NAMALWA (cell line): Measurements from ENCODE around the gene ISYNA1.

Experiments used
- DNase-seq: peaks from one replicate; pipeline ENCODE4 v3.0.0-alpha.2; 2015; ENCODE audit warnings: low spot score

ISYNA1 gene

DNA sequence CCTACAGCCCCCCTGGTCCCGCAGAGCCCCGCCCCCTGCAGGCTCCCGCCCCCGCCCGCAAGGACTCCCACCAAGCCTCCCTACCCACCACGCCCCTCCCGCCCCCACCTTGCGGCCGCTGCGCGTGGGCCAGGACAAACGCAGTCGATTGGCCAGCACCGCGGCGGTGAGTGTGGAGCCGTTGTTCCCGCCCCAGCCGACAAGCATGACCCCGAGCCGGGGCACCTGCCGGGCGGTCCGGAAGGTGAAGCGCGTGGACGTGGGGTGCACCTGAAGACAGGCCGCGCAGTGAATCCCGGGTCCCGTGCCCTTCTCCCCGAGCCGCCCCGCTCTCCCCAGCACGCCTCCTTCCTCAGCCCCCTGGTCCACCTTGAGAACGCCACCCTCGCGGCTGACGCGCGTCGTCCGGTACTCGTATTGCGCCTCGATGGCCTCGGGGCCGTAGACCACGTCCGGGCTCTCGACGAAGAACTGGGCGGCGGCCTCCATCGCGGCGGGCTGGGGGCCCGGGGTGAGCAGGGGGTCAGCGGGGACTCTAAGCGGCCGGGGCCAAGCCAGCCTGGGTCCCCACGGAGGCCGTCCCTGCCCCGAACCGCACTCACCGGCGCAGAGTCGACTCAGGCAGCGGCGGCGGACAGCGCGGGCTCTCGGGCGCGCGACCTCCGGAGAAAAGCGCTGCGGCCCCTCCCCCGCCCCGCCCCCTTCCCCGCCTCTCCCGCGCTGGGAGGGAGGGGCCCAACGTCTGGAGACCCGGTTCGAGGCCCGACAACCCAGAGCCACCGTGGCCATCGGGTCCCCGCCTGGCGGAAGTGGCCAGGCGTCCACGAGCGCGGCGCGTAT lies at the start of gene ISYNA1:
ISYNA1 (minus strand) TSS at position 643 of the 840 bp plus-strand sequence; CDS start at position 489, 154 bp downstream.
- no peak for DNase-seq

- DNase-seq = no peak
Observed at GRCh38 chr19:18486746-18487145, 48.8 kb upstream of the ISYNA1 start.

DNA sequence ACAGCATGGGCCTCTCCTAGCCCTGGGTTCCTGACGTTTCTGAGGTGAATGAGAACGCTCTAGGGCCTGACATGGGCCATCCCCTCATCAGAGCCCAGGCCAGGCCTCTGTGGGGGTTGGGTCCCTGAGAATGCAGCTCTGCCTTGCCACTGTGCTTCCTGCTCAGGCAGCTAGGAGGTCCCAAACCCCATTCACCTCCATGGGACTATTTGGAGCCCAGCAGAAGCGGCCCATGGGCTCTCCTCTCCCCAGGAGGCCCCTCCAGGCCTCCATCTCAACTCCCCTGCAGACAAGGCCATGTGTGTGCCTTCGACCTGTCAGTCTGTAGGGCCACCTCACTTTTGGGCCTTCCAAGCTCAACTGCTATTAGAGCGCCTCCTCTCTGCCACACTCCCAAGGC lies 47.1 kb upstream of the ISYNA1 start:
- DNase-seq = no peak

DNA sequence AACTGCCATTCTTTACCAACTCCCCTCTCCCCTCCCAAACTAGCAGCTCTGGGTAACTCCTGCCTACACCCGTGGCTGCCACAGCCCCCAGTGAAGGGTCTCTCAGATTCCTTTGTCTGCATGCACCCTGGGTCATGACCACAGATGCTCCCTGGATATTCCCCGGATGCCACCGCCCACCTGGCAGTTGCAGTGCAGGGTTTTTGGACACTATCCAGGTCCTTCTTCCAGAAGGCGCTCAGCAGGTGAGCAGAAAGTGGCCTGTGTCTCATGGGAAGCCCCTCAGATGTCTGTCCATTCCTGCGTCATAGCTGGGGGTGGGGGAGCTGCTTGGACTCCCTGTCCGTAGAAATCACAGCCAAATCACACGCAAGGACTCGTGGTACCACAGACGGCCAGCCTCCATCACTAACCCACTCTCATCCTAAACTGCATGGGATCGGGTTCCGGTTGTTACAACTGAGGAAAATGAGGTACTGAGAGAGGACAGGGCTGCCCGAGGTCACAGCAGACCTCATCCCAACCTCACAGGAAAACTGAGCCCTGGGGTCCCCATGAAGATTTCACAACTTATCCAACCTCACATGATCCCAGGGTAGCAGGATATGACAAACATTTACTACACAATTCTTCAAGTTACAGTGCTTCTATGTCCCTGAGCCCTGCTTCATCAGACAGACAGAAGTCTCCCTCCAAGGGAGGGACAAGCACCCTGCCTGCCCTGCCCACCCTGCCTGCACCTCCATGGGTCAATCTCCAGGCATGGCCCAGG lies 45.4 kb upstream of the ISYNA1 start:
- no peak for DNase-seq

- DNase-seq = no peak
Observed at GRCh38 chr19:18481505-18482222, 43.7 kb upstream of the ISYNA1 start.

GRCh38 chr19:18480006-18480691 lies 42.2 kb upstream of the ISYNA1 start:
- DNase-seq = peak; percentile 41

DNA sequence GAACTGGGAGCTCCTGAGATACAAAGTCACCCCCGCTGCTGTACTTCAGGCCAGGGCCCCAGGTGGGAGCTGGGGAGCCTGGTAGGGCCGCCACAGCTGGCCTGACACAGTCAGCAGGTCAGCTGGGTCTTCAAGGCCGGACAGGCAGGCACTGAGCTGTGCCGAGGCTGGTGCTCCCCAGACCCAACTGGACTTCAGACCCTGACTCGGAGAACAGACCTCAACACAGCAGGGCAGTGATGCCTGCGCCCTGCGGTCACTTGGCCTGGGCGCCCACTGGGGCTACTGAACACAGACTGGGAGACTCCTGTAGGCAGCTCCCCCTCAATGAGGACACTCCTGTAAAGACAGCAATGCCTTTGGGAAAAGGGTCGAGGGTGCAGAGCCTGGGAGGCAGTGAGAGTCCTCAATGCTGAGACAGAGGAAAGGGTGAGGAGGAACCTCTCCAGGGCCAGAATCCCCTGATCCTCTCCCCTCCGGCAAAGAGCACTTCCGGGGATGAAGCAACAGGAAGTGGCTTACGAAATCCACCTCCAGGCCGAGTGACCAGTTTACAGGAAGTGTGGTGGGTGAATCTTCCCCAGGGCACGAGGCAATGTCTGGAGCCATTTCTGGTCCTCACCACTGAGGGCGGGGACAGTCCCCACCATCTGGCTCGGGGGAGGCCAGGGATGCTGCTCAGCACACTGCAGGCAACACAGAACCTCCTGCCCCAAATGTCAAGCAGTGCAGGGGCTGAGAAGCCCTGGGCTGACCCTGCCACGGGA lies 40.8 kb upstream of the ISYNA1 start:
- DNase-seq = peak; percentile 61

GRCh38 chr19:18477974-18478373 lies 40.0 kb upstream of the ISYNA1 start:
- peak; percentile 32 for DNase-seq

DNA sequence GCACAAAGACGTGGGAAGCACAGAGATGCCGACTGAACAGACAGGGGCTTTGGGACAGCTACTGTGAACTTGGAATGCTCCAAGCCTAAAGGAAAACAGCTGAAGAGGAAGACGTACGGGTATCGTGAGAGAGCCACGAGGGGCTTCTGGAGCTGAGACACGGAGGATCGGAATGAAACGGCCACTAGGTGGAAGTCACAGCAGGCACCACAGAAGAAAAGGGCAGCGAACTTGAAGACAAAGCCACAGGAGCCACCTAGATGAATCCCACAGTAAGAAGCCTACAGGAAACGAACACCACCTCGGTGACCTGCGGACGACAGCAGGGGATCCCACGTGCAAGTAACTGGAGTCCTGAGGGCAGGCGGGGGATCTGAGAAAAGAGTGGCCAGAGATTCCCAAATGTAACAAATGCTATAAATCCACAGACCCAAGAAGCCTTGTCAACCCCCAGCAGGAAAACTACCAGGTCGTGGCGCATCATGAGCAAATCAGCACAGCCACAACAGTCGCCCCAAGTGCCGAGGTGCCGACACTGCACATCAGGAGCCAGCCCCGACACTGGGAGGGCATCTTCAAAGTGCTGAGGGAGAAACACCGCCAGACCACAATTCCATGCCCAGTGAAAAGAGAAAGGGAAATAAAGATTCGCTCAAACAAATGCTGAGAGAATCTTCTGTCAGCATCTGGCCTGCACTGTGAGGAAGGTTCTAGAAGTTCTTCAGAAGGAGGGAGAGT lies 39.3 kb upstream of the ISYNA1 start:
- DNase-seq = no peak

DNA sequence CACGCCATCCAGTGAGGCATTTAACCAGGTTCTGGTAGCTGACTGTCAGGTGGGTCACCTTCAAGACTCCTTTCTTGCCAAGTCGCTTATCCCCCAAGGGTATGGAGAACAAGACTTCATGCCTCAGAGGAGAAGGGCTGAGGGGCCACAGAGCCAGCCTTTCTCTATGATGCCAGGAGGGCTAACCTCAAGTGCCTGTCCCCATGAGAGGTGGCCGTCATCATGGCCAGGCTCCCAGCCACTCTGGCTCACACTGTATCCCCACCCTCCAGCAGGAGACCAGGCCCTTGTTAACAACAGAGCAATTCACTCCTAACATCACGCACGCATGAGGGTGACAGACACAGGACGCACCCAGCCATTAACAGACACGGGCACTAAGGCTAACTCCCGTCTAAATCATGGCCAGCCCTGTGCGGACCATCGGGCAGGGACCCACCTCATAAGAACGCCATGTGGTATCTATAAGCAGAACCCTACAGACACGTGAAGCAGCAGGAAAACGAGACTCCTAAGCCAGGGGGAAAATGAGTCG lies 38.6 kb upstream of the ISYNA1 start:
- DNase-seq = no peak

GRCh38 chr19:18475762-18476331 lies 37.9 kb upstream of the ISYNA1 start:
- no peak for DNase-seq

GRCh38 chr19:18475004-18475453 lies 37.1 kb upstream of the ISYNA1 start:
- DNase-seq = no peak

- DNase-seq = no peak
Observed at GRCh38 chr19:18474366-18474887, 36.5 kb upstream of the ISYNA1 start.

- DNase-seq = no peak
Observed at GRCh38 chr19:18473706-18474087, 35.8 kb upstream of the ISYNA1 start.

- DNase-seq = no peak
Observed at GRCh38 chr19:18473003-18473705, 35.2 kb upstream of the ISYNA1 start.

DNA sequence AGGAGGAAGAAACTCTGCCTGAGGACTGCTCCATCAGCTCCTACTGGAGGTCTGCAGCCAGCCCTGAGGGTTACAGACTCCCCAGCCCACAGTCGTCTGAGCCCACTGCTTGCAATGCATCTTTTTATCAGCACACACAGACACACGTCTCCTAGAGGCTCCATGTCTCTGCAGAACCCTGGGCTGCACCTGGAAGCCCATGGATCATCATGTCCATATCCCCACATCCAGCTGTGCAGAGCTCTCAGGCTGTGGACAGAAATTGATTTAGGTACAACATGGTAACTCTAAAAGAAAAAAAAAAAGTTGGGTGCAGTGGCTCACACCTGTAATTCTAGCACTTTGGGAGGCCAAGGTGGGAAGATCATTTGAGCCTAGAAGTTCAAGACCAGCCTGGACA lies 32.9 kb upstream of the ISYNA1 start:
- DNase-seq = no peak

DNA sequence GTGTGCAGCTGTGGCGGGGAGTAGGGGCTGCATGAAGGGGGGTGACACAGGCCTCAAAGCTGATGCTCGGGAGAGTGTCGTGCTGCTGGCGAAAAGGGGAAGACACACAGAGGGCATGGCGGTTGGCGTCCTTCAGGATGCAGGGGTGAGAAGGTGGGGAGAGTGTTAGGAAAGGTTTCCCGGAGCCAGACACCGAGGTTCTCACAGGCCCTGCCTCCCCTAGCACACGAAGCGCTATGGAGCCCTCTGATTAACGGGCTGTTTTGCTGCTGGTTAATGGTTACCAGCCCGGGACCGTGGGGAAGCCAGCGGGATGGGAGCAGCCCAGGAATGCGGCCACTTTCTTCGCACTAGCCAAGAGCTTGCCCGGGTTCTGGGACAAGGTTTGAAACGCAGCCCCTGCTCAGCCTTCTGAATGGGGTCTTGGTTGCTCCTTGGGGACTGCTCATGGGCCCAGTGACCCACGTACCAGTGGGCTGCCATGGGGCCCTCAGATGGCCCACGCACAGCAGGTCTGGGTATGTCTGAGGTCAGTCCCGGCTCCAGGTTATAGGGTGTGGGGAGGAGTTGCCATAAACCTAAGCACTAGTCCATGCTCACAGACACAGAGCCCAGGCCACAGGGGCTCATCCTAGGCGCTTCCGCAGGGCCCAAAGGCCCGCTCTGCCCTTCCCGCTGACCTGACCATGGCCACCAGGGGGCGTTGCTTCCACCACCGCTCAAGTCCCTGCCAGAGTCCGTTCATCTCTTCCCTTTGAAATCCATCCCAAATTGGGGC lies 31.3 kb upstream of the ISYNA1 start:
- peak; percentile 49 for DNase-seq

GRCh38 chr19:18468517-18468916 lies 30.6 kb upstream of the ISYNA1 start:
- no peak for DNase-seq
